PC-9 (cell line): Measurements from ENCODE around the gene DYNLRB1. TPM values are rescaled to one million over a fixed set of nuclear protein-coding genes. Genes with fewer than 3 reads are reported as not detected.

Source experiments
- BruUV-seq: library from RNA; stranded (reverse); fragments of 400-500 nt; replicated peaks from 2 replicates; lab custom pipeline; 2021; lab: Mats Ljungman, UMichigan
- CTCF ChIA-PET: fragments of 300-600 bp; sonication (Branson Sonifier 250); formaldehyde crosslinking; loops from one replicate; lab custom pipeline; 2022; ENCODE audit warnings: antibody characterized with exemption; lab: Charles Lee
- POLR2A ChIA-PET: fragments of 300-600 bp; sonication (Branson Sonifier 250); formaldehyde crosslinking; loops from one replicate; lab custom pipeline; 2022; ENCODE audit warnings: antibody characterized with exemption; ENCODE audit not compliant: unreplicated experiment; lab: Charles Lee
- DNase-seq, 2 experiments: peaks; one replicate each; pipeline versions ENCODE4 v3.0.0 to v3.0.0-alpha.2; 2015 to 2022; ENCODE audit warnings: mixed read lengths in 1 of 2
- H2AFZ ChIP-seq: fragments of 200-600 bp; sonication (generic); 2 replicates; pipeline ENCODE4 v1.8.1; 2017; ENCODE audit warnings: antibody characterized with exemption
- H3F3A ChIP-seq: fragments of 200-600 bp; sonication (generic); 2 replicates; pipeline ENCODE4 v1.8.1; 2017; ENCODE audit warnings: antibody characterized with exemption, mild to moderate bottlenecking, low read depth; ENCODE audit not compliant: insufficient read depth
- H3K27ac ChIP-seq: fragments of 200-600 bp; sonication (generic); 2 replicates; pipeline ENCODE4 v1.6.1; 2016; ENCODE audit warnings: mixed run types
- H3K27me3 ChIP-seq: fragments of 200-600 bp; sonication (generic); 2 replicates; pipeline ENCODE4 v1.6.1; 2016; ENCODE audit warnings: low read depth, mixed run types; ENCODE audit not compliant: insufficient read depth
- H3K36me3 ChIP-seq: fragments of 200-600 bp; sonication (generic); 2 replicates; pipeline ENCODE4 v1.6.1; 2016; ENCODE audit warnings: low read depth, mixed run types
- H3K4me1 ChIP-seq: fragments of 200-600 bp; sonication (generic); replicated peaks from 2 replicates; pipeline ENCODE4 v1.6.1; 2016; ENCODE audit warnings: mixed run types; ENCODE audit not compliant: insufficient read depth
- H3K4me2 ChIP-seq: fragments of 200-600 bp; sonication (generic); 2 replicates; pipeline ENCODE4 v1.6.1; 2017; ENCODE audit warnings: mixed run types
- H3K4me3 ChIP-seq: fragments of 200-600 bp; sonication (generic); 2 replicates; pipeline ENCODE4 v1.6.1; 2016; ENCODE audit warnings: mixed run types
- H3K79me2 ChIP-seq: fragments of 200-600 bp; sonication (generic); 2 replicates; pipeline ENCODE4 v1.6.1; 2017; ENCODE audit warnings: low read depth, mixed run types
- H3K9me2 ChIP-seq: fragments of 200-600 bp; sonication (generic); 2 replicates; pipeline ENCODE4 v1.8.1; 2017; ENCODE audit warnings: mild to moderate bottlenecking; ENCODE audit not compliant: insufficient read depth
- H3K9me3 ChIP-seq: fragments of 200-600 bp; sonication (generic); 2 replicates; pipeline ENCODE4 v1.8.1; 2016; ENCODE audit warnings: low read depth; ENCODE audit not compliant: insufficient read depth
- H4K20me1 ChIP-seq: fragments of 200-600 bp; sonication (generic); 2 replicates; pipeline ENCODE4 v1.8.1; 2017; ENCODE audit not compliant: insufficient read depth
- EZH2 ChIP-seq: fragments of 200-600 bp; sonication (generic); IDR thresholded peaks from 2 replicates; pipeline ENCODE4 v1.8.0; 2017; ENCODE audit warnings: antibody characterized with exemption, low read depth
- intact Hi-C: fragments of 100-400 bp; cut with micrococcal nuclease; formaldehyde crosslinking; loops from one replicate; pipeline ENCODE4 v1.10.0; 2022; ENCODE audit not compliant: unreplicated experiment
- total RNA-seq: library from RNA; stranded (reverse); gene quantifications from 2 replicates; pipeline ENCODE4 v1.2.3, GENCODE V29; 2021
- TF ChIP-seq, protein P1 (sequence below): fragments of 200-600 bp; sonication (generic); conservative IDR thresholded peaks from 2 replicates; pipeline ENCODE4 v1.6.1; 2017; ENCODE audit warnings: mixed run types, antibody characterized with exemption, mild to moderate bottlenecking, moderate library complexity

Gene DYNLRB1
- total RNA-seq, 1 experiment from 2014 or later, result 179 TPM

DNA sequence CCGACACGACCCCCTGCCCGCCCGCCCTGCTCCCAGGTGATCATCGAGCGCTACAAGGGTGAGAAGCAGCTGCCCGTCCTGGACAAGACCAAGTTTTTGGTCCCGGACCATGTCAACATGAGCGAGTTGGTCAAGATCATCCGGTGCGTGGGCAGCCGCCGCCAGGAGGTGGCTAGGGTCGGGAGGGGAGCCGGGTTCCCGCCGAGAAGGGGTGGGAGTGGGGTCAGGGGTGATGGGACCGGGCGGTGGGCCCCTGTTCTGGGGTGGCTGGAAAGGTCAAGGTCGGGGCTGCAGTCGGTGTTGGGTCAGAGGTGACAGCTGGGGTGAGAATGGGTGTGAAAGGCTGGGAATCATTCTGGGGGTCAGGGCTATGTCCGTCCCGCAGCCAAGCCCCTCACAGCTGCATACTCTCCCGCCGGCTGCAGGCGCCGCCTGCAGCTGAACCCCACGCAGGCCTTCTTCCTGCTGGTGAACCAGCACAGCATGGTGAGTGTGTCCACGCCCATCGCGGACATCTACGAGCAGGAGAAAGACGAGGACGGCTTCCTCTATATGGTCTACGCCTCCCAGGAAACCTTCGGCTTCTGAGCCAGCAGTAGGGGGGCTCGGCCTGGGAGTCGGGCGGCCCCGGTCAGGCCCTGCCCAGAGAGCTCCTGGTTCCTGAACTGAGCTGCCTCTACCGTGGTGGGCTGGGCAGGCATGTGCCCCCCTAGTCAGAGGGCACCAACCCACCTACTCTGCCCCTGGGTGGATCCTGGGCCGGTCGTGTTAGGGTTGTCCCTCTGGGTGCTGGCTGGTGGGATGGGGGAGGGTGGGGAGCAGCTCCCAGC lies 43.3 kb downstream of the DYNLRB1 start:
- H3K27me3 ChIP-seq, result no peaks in the 10 kb centered on the region
- DNase-seq, result no peak
- H3K9me3 ChIP-seq, result no peaks in the 10 kb centered on the region
- TF ChIP-seq EZH2, result no peak
- TF ChIP-seq, protein P1, sequence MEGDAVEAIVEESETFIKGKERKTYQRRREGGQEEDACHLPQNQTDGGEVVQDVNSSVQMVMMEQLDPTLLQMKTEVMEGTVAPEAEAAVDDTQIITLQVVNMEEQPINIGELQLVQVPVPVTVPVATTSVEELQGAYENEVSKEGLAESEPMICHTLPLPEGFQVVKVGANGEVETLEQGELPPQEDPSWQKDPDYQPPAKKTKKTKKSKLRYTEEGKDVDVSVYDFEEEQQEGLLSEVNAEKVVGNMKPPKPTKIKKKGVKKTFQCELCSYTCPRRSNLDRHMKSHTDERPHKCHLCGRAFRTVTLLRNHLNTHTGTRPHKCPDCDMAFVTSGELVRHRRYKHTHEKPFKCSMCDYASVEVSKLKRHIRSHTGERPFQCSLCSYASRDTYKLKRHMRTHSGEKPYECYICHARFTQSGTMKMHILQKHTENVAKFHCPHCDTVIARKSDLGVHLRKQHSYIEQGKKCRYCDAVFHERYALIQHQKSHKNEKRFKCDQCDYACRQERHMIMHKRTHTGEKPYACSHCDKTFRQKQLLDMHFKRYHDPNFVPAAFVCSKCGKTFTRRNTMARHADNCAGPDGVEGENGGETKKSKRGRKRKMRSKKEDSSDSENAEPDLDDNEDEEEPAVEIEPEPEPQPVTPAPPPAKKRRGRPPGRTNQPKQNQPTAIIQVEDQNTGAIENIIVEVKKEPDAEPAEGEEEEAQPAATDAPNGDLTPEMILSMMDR, result no peak
- H2AFZ ChIP-seq, result no peak overlapping the region
- H3K4me3 ChIP-seq, result no peak overlapping the region
- POLR2A ChIA-PET, result no interaction called here
- no peak overlapping the region for H3K27ac ChIP-seq
- no peaks in the 10 kb centered on the region for H3K79me2 ChIP-seq
- no peaks in the 10 kb centered on the region for H3K9me2 ChIP-seq
- no peaks in the 10 kb centered on the region for H3K36me3 ChIP-seq
- no peak overlapping the region for H3K4me2 ChIP-seq
- no TSS peak for BruUV-seq
- CTCF ChIA-PET, result interaction anchor here (0.6 kb wide), 1 partner anchor 1926 kb away, joined by 5 read pairs; no protein-coding TSS in a partner anchor
- H3K4me1 ChIP-seq, result no peaks in the 10 kb centered on the region
- H4K20me1 ChIP-seq, result no peaks in the 10 kb centered on the region
- H3F3A ChIP-seq, result no peaks in the 10 kb centered on the region; the same call in 1 of the 2 replicates
- intact Hi-C loops, result no loop called here

GRCh38 chr20:34560141-34560523 lies 43.9 kb downstream of the DYNLRB1 start:
- H2AFZ ChIP-seq, result no peak overlapping the region
- H3K4me2 ChIP-seq, result no peak overlapping the region
- intact Hi-C loops, result no loop called here
- DNase-seq, result no peak
- no TSS peak for BruUV-seq
- no peaks in the 10 kb centered on the region for H3K9me2 ChIP-seq
- no peak overlapping the region for H3K27ac ChIP-seq
- no peaks in the 10 kb centered on the region for H3K9me3 ChIP-seq
- no peaks in the 10 kb centered on the region for H3K4me1 ChIP-seq
- H3K27me3 ChIP-seq, result no peaks in the 10 kb centered on the region
- no peaks in the 10 kb centered on the region for H3K79me2 ChIP-seq
- no peaks in the 10 kb centered on the region; the same call in 1 of the 2 replicates for H3F3A ChIP-seq
- no peak for TF ChIP-seq EZH2
- H3K4me3 ChIP-seq, result no peak overlapping the region
- ChIA-PET POLR2A (no interaction called here), CTCF (no interaction called here)
- H4K20me1 ChIP-seq, result no peaks in the 10 kb centered on the region
- no peaks in the 10 kb centered on the region for H3K36me3 ChIP-seq

- BruUV-seq, result no TSS peak
- no peak for DNase-seq
- no peak overlapping the region for H3K27ac ChIP-seq
- no peaks in the 10 kb centered on the region for H3K36me3 ChIP-seq
- H3K27me3 ChIP-seq, result no peaks in the 10 kb centered on the region
- TF ChIP-seq EZH2, result no peak
- TF ChIP-seq, protein P1, result no peak
- no peaks in the 10 kb centered on the region for H4K20me1 ChIP-seq
- H2AFZ ChIP-seq, result no peak overlapping the region
- no peak overlapping the region for H3K4me2 ChIP-seq
- no peaks in the 10 kb centered on the region for H3K9me3 ChIP-seq
- no peaks in the 10 kb centered on the region for H3K79me2 ChIP-seq
- no peaks in the 10 kb centered on the region for H3K9me2 ChIP-seq
- no peaks in the 10 kb centered on the region; the same call in 1 of the 2 replicates for H3F3A ChIP-seq
- CTCF ChIA-PET, result interaction anchor here (0.5 kb wide), 1 partner anchor 13 kb away, joined by 20 read pairs; no protein-coding TSS in a partner anchor
- H3K4me3 ChIP-seq, result no peak overlapping the region
- intact Hi-C loops, result no loop called here
- POLR2A ChIA-PET, result no interaction called here
- no peaks in the 10 kb centered on the region for H3K4me1 ChIP-seq
Measured at GRCh38 chr20:34560614-34561013, 44.4 kb downstream of the DYNLRB1 start.
